Upper lobe of left lung (tissue), 4 donors: ENCODE measurements around the gene NOX5.

Experiments used
- CTCF ChIP-seq, 6 experiments: fragments of 450-650 bp in 4 of 6; fragments of 200-600 bp in 2 of 6; sonication (generic) in 2 of 6; IDR thresholded peaks; one replicate each; pipeline ENCODE4 v1.5.1; 2016 to 2019; ENCODE audit warnings: antibody characterized with exemption in 6 of 6
- POLR2A ChIP-seq, 4 donors: fragments of 450-650 bp; IDR thresholded peaks; one replicate each; pipeline ENCODE4 v1.5.1; 2016 to 2017; ENCODE audit warnings: antibody characterized with exemption in 4 of 4, mild to moderate bottlenecking in 2 of 4
- POLR2AphosphoS5 ChIP-seq, 2 donors: sonication (generic); formaldehyde crosslinking; IDR thresholded peaks; one replicate each; pipeline ENCODE4 v1.5.1; 2017; ENCODE audit warnings: antibody characterized with exemption in 2 of 2

GRCh38 chr15:68979816-68980215, 34.7 kb upstream of the NOX5 start:
- TF ChIP-seq POLR2A (IDR thresholded peaks at IDR 0.05), result no peak
- no peak for TF ChIP-seq CTCF (IDR thresholded peaks at IDR 0.05)
- TF ChIP-seq POLR2AphosphoS5 (IDR thresholded peaks at IDR 0.05), result no peak
